ENCODE measurements around the gene CDH2. TPM values are rescaled to one million over a fixed set of nuclear protein-coding genes. Genes with fewer than 3 reads are reported as not detected.

CDH2 gene
- polyA plus RNA-seq, 2 donors = 0.12 to 0.38 TPM

DNA sequence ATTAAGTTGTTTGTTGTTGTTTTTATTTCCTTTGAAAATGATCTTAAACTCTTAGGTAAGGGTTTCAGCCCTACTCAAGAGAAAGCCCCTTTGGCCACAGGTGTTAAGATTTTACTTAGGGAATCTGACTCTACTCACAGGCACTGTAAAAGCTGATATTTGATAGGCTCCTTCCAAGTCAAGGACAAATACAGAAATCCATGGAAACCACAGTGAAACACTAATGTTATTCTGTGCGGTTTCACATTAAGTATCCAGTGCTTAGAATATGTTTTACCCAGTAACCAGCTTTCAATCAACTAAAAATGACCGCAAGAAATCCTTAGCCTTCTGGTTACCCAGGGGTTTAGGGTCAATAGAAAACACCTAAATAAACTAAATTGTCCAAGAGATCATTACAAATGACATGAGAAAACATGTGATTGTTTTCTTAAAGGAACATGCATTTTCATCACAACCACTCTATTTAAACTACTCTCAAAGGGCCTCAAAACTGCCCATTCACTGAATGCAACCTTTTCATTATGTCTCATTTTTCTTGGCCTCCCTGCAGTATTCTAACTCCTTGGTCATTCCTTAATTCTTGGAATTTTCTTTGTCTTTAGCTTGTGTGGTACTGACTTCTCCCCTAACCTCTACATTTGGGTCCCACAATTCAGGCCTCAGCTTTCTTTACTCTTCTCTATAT lies 56.0 kb downstream of the CDH2 start:
- H3K9me3 ChIP-seq (ENCODE audit: control insufficient read depth in 2 of 2, insufficient read depth in 1 of 2, low read depth in 1 of 2, low read length in 1 of 2) = no peaks in the 10 kb centered on the region
- H3K4me3 ChIP-seq (ENCODE audit: low read depth in 1 of 2, low read length in 2 of 2) = no peak overlapping the region
- H3K27me3 ChIP-seq (ENCODE audit: control insufficient read depth in 1 of 2, insufficient read depth in 2 of 2, low read length in 2 of 2) = no peaks in the 10 kb centered on the region
- H3K36me3 ChIP-seq (ENCODE audit: control insufficient read depth in 2 of 2, insufficient read depth in 2 of 2, low read length in 1 of 2) = no peaks in the 10 kb centered on the region
- no peaks in the 10 kb centered on the region for H3K4me1 ChIP-seq (ENCODE audit: control insufficient read depth in 2 of 2, insufficient read depth in 2 of 2, low read length in 1 of 2)
- 89 to 95% methylated on average over 2 of the region's 2 CpGs for WGBS, 2 donors
- no peak overlapping the region for H3K27ac ChIP-seq (ENCODE audit: low read depth in 2 of 2, low read length in 1 of 2)

DNA sequence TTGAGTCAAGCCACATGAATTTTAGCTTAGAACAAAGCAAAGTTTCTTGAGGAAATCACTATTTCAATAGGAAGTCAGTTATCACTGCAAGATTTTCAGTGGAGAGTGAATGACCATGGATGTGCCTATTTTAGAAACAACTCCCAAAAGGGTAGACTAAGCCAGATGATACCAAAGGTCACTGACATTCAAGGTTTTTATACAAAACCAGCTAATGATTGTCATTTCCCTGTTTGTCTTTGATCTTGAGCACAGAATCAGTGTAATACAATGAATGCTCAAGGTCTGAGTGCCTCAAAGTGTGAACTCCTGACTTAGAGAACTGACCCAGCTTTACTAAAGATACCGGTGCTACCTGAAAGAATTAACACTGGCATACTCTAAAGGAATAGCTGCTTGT lies 60.5 kb downstream of the CDH2 start:
- Histone ChIP-seq H3K36me3 (ENCODE audit: control insufficient read depth in 2 of 2, insufficient read depth in 2 of 2, low read length in 1 of 2) (no peaks in the 10 kb centered on the region), H3K27me3 (ENCODE audit: control insufficient read depth in 1 of 2, insufficient read depth in 2 of 2, low read length in 2 of 2) (no peaks in the 10 kb centered on the region), H3K4me1 (ENCODE audit: control insufficient read depth in 2 of 2, insufficient read depth in 2 of 2, low read length in 1 of 2) (no peaks in the 10 kb centered on the region), H3K9me3 (ENCODE audit: control insufficient read depth in 2 of 2, insufficient read depth in 1 of 2, low read depth in 1 of 2, low read length in 1 of 2) (no peaks in the 10 kb centered on the region), H3K27ac (ENCODE audit: low read depth in 2 of 2, low read length in 1 of 2) (no peak overlapping the region), H3K4me3 (ENCODE audit: low read depth in 1 of 2, low read length in 2 of 2) (no peak overlapping the region)
- WGBS, 2 donors = 64 to 83% methylated on average over 1 of the region's 1 CpG

DNA sequence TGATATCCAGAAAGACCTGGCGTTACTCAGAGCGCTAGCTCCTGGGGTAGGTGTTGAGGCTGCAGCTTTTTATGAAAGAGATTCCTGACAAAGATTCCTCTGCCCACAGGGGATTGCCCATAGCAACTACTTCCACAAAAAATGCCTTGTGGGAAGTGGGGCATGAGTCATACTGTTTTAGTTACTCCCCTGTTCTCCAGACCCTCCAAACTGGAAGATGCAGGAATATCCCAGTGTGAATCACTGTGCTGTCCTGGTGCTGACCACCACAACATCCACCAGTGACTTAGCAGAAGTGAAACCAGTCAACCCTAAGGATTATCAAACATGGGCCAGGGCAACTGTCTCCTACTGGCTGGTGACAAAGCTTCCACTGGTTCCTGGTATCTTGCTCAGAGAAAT lies 61.8 kb downstream of the CDH2 start:
- H3K4me3 ChIP-seq (ENCODE audit: low read depth in 1 of 2, low read length in 2 of 2) = no peak overlapping the region
- no peaks in the 10 kb centered on the region for H3K36me3 ChIP-seq (ENCODE audit: control insufficient read depth in 2 of 2, insufficient read depth in 2 of 2, low read length in 1 of 2)
- H3K27ac ChIP-seq (ENCODE audit: low read depth in 2 of 2, low read length in 1 of 2) = no peak overlapping the region
- H3K9me3 ChIP-seq (ENCODE audit: control insufficient read depth in 2 of 2, insufficient read depth in 1 of 2, low read depth in 1 of 2, low read length in 1 of 2) = no peaks in the 10 kb centered on the region
- no peaks in the 10 kb centered on the region for H3K27me3 ChIP-seq (ENCODE audit: control insufficient read depth in 1 of 2, insufficient read depth in 2 of 2, low read length in 2 of 2)
- H3K4me1 ChIP-seq (ENCODE audit: control insufficient read depth in 2 of 2, insufficient read depth in 2 of 2, low read length in 1 of 2) = no peaks in the 10 kb centered on the region
- 88 to 91% methylated on average over 2 of the region's 2 CpGs for WGBS, 2 donors

DNA sequence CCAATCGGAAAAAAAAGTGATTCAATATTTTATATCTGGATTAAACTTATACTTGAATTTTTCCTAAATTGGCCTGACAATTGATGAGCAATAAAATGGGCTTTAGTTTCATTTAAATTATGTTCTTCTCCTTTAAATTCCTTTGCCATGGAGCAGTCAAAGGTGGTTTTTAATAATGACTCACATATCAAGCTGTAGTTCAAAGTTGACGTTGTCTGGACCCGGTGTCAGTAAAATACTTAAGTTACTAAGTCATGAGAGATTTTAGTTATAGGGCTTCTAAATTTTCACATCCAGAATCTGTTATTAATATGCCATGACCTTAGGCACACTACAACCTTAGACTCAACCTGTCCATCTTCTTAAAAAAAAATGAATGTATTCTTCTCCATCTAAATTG lies 62.5 kb downstream of the CDH2 start:
- Histone ChIP-seq H3K4me3 (ENCODE audit: low read depth in 1 of 2, low read length in 2 of 2) (no peak overlapping the region), H3K36me3 (ENCODE audit: control insufficient read depth in 2 of 2, insufficient read depth in 2 of 2, low read length in 1 of 2) (no peaks in the 10 kb centered on the region), H3K27ac (ENCODE audit: low read depth in 2 of 2, low read length in 1 of 2) (no peak overlapping the region), H3K4me1 (ENCODE audit: control insufficient read depth in 2 of 2, insufficient read depth in 2 of 2, low read length in 1 of 2) (no peaks in the 10 kb centered on the region), H3K9me3 (ENCODE audit: control insufficient read depth in 2 of 2, insufficient read depth in 1 of 2, low read depth in 1 of 2, low read length in 1 of 2) (no peaks in the 10 kb centered on the region), H3K27me3 (ENCODE audit: control insufficient read depth in 1 of 2, insufficient read depth in 2 of 2, low read length in 2 of 2) (no peaks in the 10 kb centered on the region)
- 44 to 49% methylated on average over 3 of the region's 3 CpGs for WGBS, 2 donors

DNA sequence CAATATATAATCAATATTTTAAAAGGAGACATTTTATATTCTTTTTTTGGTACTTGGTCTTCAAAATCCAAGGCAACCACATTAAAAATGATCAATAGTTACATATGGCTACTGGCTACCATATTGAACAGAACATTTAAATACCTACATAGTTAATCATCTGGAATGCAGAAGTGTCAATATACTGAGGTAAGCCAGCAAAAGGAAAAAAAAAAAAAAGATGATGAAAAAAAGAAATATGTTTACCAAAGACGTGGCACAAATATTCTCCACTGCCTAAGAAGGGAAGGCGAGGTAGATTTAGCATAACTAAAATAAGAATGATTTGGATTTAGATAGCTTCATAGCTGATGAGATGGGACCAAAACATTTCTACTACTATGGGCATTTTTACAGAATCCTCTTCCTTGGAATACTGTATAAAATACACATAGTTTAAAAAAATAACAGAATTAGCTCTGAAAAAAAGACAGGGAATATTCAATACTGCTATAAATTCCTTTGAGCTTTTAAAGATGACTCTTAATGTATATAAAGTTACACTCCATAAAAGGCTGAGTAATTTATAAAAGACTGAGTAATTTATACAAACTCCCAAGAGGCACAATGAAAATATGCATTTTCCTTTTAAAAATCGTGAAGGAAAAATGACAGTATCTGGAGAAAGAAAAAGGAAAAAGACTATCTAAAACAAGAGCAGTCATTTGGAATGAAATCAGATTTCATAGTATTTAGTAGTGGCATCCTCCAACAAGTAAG lies 63.5 kb downstream of the CDH2 start:
- Histone ChIP-seq H3K4me3 (ENCODE audit: low read depth in 1 of 2, low read length in 2 of 2) (no peak overlapping the region), H3K9me3 (ENCODE audit: control insufficient read depth in 2 of 2, insufficient read depth in 1 of 2, low read depth in 1 of 2, low read length in 1 of 2) (no peaks in the 10 kb centered on the region), H3K36me3 (ENCODE audit: control insufficient read depth in 2 of 2, insufficient read depth in 2 of 2, low read length in 1 of 2) (no peaks in the 10 kb centered on the region), H3K27ac (ENCODE audit: low read depth in 2 of 2, low read length in 1 of 2) (no peak overlapping the region), H3K27me3 (ENCODE audit: control insufficient read depth in 1 of 2, insufficient read depth in 2 of 2, low read length in 2 of 2) (no peaks in the 10 kb centered on the region), H3K4me1 (ENCODE audit: control insufficient read depth in 2 of 2, insufficient read depth in 2 of 2, low read length in 1 of 2) (no peaks in the 10 kb centered on the region)
- 63 to 67% methylated on average over 3 of the region's 3 CpGs for WGBS, 2 donors

DNA sequence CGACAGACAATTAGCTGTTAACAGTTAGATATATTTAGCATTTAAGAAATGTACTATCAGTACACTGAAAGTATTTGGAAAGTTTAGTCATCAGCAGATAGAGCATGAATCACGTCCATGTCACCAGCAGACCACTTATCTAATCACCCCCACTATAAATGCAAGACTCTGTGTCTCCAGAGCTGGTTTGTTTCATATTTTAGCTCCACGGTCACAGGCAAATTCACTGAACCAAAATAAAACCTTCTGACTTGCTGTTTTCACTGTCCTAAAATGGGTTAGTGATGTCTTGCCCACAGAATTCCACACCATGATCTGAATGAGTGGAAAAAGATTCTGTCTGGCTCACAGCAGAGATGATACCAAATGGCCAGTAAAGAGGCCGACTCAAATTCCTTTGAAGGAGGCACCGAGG lies 64.9 kb downstream of the CDH2 start:
- no peaks in the 10 kb centered on the region for H3K9me3 ChIP-seq (ENCODE audit: control insufficient read depth in 2 of 2, insufficient read depth in 1 of 2, low read depth in 1 of 2, low read length in 1 of 2)
- no peaks in the 10 kb centered on the region for H3K27me3 ChIP-seq (ENCODE audit: control insufficient read depth in 1 of 2, insufficient read depth in 2 of 2, low read length in 2 of 2)
- no peak overlapping the region for H3K27ac ChIP-seq (ENCODE audit: low read depth in 2 of 2, low read length in 1 of 2)
- no peaks in the 10 kb centered on the region for H3K4me1 ChIP-seq (ENCODE audit: control insufficient read depth in 2 of 2, insufficient read depth in 2 of 2, low read length in 1 of 2)
- WGBS, 2 donors = 47 to 51% methylated on average over 5 of the region's 5 CpGs
- no peaks in the 10 kb centered on the region for H3K36me3 ChIP-seq (ENCODE audit: control insufficient read depth in 2 of 2, insufficient read depth in 2 of 2, low read length in 1 of 2)
- H3K4me3 ChIP-seq (ENCODE audit: low read depth in 1 of 2, low read length in 2 of 2) = no peak overlapping the region

DNA sequence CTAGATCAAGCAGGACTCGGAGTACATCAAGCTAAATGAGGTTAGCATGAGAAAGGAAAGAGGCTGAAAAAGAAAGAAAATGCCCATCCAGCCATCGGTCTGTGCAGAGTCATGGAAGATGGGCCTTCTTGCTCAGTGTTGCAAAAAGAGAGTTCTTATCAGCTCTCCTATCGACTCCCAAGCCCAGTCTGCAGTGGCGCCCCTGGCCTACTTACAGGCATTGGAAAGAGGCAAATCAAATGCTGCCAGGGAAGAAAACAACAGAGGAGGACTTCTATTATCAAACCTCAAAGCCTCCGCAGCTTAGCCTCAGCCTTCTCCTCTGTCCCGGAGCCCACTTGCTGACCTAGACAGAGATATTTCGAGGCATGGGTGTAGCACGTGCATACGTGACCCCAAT lies 66.0 kb downstream of the CDH2 start:
- WGBS, 2 donors = 89 to 91% methylated on average over 9 of the region's 9 CpGs
- H3K4me3 ChIP-seq (ENCODE audit: low read depth in 1 of 2, low read length in 2 of 2) = no peak overlapping the region
- no peaks in the 10 kb centered on the region for H3K36me3 ChIP-seq (ENCODE audit: control insufficient read depth in 2 of 2, insufficient read depth in 2 of 2, low read length in 1 of 2)
- H3K9me3 ChIP-seq (ENCODE audit: control insufficient read depth in 2 of 2, insufficient read depth in 1 of 2, low read depth in 1 of 2, low read length in 1 of 2) = no peaks in the 10 kb centered on the region
- no peaks in the 10 kb centered on the region for H3K4me1 ChIP-seq (ENCODE audit: control insufficient read depth in 2 of 2, insufficient read depth in 2 of 2, low read length in 1 of 2)
- no peak overlapping the region for H3K27ac ChIP-seq (ENCODE audit: low read depth in 2 of 2, low read length in 1 of 2)
- no peaks in the 10 kb centered on the region for H3K27me3 ChIP-seq (ENCODE audit: control insufficient read depth in 1 of 2, insufficient read depth in 2 of 2, low read length in 2 of 2)

DNA sequence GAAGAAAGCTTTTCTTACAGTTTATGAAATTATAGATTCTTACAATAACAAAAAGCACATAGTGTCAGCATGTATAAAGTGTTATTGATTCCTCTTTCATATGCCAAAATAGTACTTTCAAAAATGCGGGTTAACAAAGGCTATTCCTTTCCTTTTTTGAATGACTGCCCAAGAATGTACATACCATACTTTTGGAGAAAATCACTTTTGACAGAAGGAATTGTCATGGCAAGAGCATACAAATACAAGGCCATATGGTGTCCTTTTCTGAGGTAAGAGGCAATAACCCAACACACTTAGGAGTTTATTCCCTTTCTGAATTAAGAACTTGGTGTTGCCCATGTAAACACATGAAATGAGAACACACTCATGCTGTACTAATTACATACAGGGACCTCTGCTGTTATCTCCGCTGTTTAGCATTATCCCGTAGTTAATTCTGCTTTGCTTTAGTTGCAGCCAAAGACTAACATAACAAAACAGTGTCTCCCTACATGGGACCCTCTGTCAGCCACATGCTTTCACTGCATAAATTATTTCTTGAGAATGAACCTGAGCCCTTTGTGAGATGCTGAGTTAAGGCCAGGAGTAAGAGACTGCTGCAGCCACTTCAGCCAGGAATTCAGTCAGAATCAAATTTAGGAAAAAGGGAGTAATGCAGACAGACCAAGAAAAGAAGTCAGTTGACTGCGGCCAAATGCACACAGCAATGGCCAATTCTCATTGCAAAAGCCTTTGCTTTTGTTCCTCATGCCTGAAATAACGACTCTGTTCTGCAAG lies 67.0 kb downstream of the CDH2 start:
- H3K27ac ChIP-seq (ENCODE audit: low read depth in 2 of 2, low read length in 1 of 2) = no peak overlapping the region
- no peaks in the 10 kb centered on the region for H3K9me3 ChIP-seq (ENCODE audit: control insufficient read depth in 2 of 2, insufficient read depth in 1 of 2, low read depth in 1 of 2, low read length in 1 of 2)
- 76 to 79% methylated on average over 5 of the region's 5 CpGs for WGBS, 2 donors
- H3K36me3 ChIP-seq (ENCODE audit: control insufficient read depth in 2 of 2, insufficient read depth in 2 of 2, low read length in 1 of 2) = no peaks in the 10 kb centered on the region
- no peaks in the 10 kb centered on the region for H3K27me3 ChIP-seq (ENCODE audit: control insufficient read depth in 1 of 2, insufficient read depth in 2 of 2, low read length in 2 of 2)
- H3K4me3 ChIP-seq (ENCODE audit: low read depth in 1 of 2, low read length in 2 of 2) = no peak overlapping the region
- H3K4me1 ChIP-seq (ENCODE audit: control insufficient read depth in 2 of 2, insufficient read depth in 2 of 2, low read length in 1 of 2) = no peaks in the 10 kb centered on the region

DNA sequence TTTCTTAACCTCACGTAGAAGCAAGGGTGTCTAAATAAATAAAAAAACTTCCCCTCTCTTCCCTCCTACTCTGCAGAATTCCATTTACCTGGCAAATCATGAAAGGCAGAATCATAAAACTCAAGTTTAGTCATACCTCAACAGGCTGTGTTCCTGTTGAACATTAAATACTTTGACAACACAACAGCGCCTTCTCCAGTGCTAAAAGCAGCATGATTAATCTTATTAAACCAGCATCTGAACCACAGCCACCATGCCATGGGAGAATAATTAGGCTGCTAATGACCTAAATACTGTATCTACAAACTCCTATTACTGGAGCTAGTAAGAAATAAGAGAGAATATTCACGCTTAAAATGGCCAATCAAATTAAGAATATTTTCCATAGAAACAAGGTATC lies 68.1 kb downstream of the CDH2 start:
- no peaks in the 10 kb centered on the region for H3K27me3 ChIP-seq (ENCODE audit: control insufficient read depth in 1 of 2, insufficient read depth in 2 of 2, low read length in 2 of 2)
- no peaks in the 10 kb centered on the region for H3K9me3 ChIP-seq (ENCODE audit: control insufficient read depth in 2 of 2, insufficient read depth in 1 of 2, low read depth in 1 of 2, low read length in 1 of 2)
- no peak overlapping the region for H3K4me3 ChIP-seq (ENCODE audit: low read depth in 1 of 2, low read length in 2 of 2)
- no peaks in the 10 kb centered on the region for H3K36me3 ChIP-seq (ENCODE audit: control insufficient read depth in 2 of 2, insufficient read depth in 2 of 2, low read length in 1 of 2)
- H3K4me1 ChIP-seq (ENCODE audit: control insufficient read depth in 2 of 2, insufficient read depth in 2 of 2, low read length in 1 of 2) = no peaks in the 10 kb centered on the region
- H3K27ac ChIP-seq (ENCODE audit: low read depth in 2 of 2, low read length in 1 of 2) = no peak overlapping the region
- 50 to 62% methylated on average over 3 of the region's 3 CpGs for WGBS, 2 donors

All from esophagus (tissue), 2 donors.